Activated naive CD8-positive, alpha-beta T cell treated with anti-CD3 and anti-CD28 coated beads, Interleukin-2, amount 10 ng/mL, durations not matched to agents 7 days and 5 days (primary cell): ENCODE measurements around the gene SLC25A40. TPM values are rescaled to one million over a fixed set of nuclear protein-coding genes. Genes with fewer than 3 reads are reported as not detected.
A peak's percentile ranks its signal among the peaks of the same experiment; 100 is the strongest.
"Not testable (repeated sequence)": the region's sequence is repeated elsewhere in the genome, so short reads cannot be mapped to it uniquely, and the experiment has no call there.

Source experiments
- ATAC-seq: fragments of 150-1000 bp; cut with Tn5 transposase; one replicate; pipeline ENCODE4 v1.10.0; 2021; ENCODE audit warnings: low read depth, moderate library complexity
- POLR2A ChIA-PET: fragments of 350-600 bp; sonication (Branson Sonifier 250); formaldehyde crosslinking; loops from one replicate; lab custom pipeline; 2021; ENCODE audit warnings: antibody characterized with exemption; lab: Charles Lee
- DNase-seq: peaks from one replicate; pipeline ENCODE4 v3.0.0; 2021
- H3K27ac Mint-ChIP-seq: one replicate; pipeline ENCODE4 v1.8.0; 2022; ENCODE audit warnings: mild to moderate bottlenecking, mixed read lengths
- H3K27me3 Mint-ChIP-seq: one replicate; pipeline ENCODE4 v1.8.0; 2022; ENCODE audit warnings: mild to moderate bottlenecking, moderate library complexity, mixed read lengths
- H3K36me3 Mint-ChIP-seq: one replicate; pipeline ENCODE4 v1.8.0; 2021; ENCODE audit warnings: mild to moderate bottlenecking, mixed read lengths
- H3K4me1 Mint-ChIP-seq: one replicate; pipeline ENCODE4 v1.8.0; 2021; ENCODE audit warnings: mixed read lengths
- H3K4me3 Mint-ChIP-seq: one replicate; pipeline ENCODE4 v1.8.0; 2022; ENCODE audit warnings: mild to moderate bottlenecking, moderate library complexity, mixed read lengths
- H3K9me3 Mint-ChIP-seq: one replicate; pipeline ENCODE4 v1.8.0; 2021; ENCODE audit warnings: mixed read lengths
- total RNA-seq, 2 experiments: library from RNA; stranded (reverse); gene quantifications; one replicate each; pipeline ENCODE4 v1.2.3, GENCODE V29; 2021

SLC25A40 gene
- total RNA-seq, 2 experiments from 2014 or later = 47.6 to 51.6 TPM

DNA sequence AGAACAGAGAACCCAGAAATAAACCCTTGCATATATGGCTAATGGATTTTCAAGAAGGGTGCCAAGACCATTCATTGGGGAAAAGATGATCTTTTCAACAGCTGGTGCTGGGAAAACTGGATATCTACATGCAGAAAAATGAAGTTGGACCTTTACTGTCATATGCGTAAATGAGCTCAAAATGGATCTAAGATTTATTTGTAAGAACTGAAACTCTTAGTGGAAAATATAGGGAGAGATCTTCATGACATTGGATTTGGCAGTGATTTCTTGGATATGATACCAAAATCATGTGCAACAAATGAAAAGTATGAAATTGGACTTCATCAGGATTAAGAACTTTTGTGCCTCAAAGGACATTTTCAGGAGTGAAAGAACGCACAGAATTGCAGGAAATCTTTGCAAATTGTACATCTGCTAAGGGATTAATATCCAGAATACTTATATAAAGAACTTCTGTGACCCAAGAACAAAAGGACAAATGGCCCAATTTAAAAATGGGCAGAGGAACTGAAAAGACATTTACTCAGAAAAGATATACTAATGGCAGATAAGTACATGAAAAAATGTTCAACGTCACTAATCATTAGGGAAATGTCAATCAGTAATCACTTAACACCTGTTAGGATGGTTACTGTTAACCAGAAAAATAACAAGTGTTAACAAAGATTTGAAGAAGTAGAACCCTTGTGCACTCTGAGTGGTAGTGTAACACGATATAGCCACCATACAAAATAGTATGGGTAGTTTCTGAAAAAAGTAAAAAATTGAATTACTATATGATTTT lies 6.2 kb upstream of the SLC25A40 start:
- Mint-ChIP-seq H3K4me3 (no peak overlapping the region), H3K4me1 (peaks cover 29% of the 10 kb centered on the region), H3K27me3 (no peaks in the 10 kb centered on the region), H3K36me3 (peaks cover 25% of the 10 kb centered on the region), H3K27ac (no peak overlapping the region), H3K9me3 (no peaks in the 10 kb centered on the region)
- no peak for DNase-seq
- POLR2A ChIA-PET = no interaction called here
- no peak for ATAC-seq

DNA sequence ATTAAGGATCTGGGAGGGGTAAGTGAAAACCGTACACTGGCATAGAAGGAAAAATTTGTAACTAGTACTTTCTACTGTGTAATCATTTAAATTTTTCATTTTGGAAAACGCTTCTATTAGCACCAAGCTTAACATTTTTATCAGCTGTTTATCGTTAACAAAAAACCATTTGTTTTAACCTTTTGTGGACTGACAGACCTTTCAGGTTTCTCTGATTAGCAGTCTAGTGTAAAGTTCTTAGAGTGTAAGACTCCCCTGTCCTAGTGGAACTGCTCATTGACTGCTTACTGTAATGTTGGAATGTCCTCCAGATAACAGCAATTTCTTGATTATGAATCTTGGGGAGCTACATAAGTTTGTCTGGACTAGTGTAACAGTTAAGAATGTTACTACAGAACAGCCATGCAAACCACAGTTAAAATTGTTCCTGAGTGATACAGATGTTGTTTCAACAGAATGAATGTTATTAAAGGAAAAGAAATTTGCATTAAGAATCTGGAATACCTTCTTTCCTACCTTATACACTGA lies 2.1 kb upstream of the SLC25A40 start:
- peak overlapping the region; percentile 47 for H3K27ac Mint-ChIP-seq
- no peak for ATAC-seq
- peaks cover 24% of the 10 kb centered on the region for H3K36me3 Mint-ChIP-seq
- H3K4me3 Mint-ChIP-seq = peak overlapping the region; percentile 86
- H3K27me3 Mint-ChIP-seq = no peaks in the 10 kb centered on the region
- POLR2A ChIA-PET = no interaction called here
- no peak for DNase-seq
- H3K9me3 Mint-ChIP-seq = no peaks in the 10 kb centered on the region
- H3K4me1 Mint-ChIP-seq = peaks cover 40% of the 10 kb centered on the region

DNA sequence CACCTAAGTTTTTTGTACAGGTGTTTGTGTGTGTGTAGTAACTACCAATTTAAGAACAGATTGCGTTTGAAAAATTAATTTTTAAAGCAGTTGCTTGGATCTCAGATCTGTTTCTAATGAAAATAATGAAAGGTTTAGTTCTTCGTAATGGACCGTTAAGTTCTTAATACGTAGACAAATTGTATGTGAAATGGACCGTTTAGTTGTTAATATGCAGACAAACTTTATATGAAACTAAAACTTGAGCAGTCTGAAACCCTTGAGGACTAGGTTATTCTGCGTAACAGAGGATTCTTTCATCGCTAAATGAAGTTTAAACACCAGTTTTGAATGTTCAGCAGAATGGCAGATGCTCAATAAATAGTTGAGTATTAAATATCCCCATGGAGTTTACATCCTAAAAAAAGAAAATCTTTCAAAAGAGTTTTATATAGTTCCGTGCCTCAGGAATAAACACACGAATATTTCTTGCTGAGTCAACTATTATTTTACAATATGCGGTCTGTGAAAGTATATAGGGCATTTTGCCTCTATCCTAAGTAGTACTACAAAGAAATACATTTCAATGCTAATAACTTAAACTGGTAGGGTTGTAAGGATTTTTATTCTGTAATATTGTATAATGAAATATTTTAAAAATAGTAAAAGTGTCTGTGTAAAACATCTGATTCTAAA lies 1.3 kb upstream of the SLC25A40 start:
- H3K9me3 Mint-ChIP-seq = peaks cover 2% of the 10 kb centered on the region
- H3K4me1 Mint-ChIP-seq = peaks cover 41% of the 10 kb centered on the region
- H3K4me3 Mint-ChIP-seq = peak overlapping the region; percentile 86

DNA sequence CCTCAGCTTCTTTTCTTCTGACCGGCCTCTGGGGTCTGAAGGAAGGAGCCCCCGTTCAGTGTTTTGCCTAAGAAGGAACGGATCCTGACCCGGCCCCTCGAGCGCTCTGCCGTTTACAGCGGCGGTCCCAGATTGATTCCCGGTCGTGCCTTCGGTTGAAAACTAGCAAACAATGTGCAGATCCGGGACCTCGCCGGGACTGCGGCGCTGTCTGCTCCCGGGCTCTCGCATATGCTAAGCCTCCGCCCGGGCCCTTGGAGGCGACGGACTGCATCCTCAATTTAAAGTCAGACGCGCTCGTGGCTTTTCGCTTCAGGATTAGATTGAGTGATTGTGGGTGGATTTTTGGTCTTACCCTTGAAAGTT lies 692 bp upstream of the SLC25A40 start:
- ATAC-seq (peak; percentile 23), DNase-seq (peak; percentile 63)
- peaks cover 41% of the 10 kb centered on the region for H3K4me1 Mint-ChIP-seq
- peaks cover 7% of the 10 kb centered on the region for H3K9me3 Mint-ChIP-seq
- no peaks in the 10 kb centered on the region for H3K27me3 Mint-ChIP-seq
- H3K27ac Mint-ChIP-seq = peak overlapping the region; percentile 95
- peaks cover 31% of the 10 kb centered on the region for H3K36me3 Mint-ChIP-seq
- POLR2A ChIA-PET = interaction anchor here (1.0 to 2.2 kb wide), 4 partner anchors 57 to 659 kb away, joined by 3 to 12 read pairs (median 3); partner anchors contain the start of genes ABCB1 and ADAM22
- peak overlapping the region; percentile 86 for H3K4me3 Mint-ChIP-seq

More for the DNA sequence above, 1.3 kb upstream of the SLC25A40 start:
- Mint-ChIP-seq H3K27ac (peak overlapping the region; percentile 95), H3K36me3 (peaks cover 28% of the 10 kb centered on the region), H3K27me3 (no peaks in the 10 kb centered on the region)
- POLR2A ChIA-PET = interaction anchor here (2.2 kb wide), 1 partner anchor 56 kb away, joined by 12 read pairs; the partner anchor contains the start of gene ADAM22
- DNase-seq = no peak
- ATAC-seq = no peak

DNA sequence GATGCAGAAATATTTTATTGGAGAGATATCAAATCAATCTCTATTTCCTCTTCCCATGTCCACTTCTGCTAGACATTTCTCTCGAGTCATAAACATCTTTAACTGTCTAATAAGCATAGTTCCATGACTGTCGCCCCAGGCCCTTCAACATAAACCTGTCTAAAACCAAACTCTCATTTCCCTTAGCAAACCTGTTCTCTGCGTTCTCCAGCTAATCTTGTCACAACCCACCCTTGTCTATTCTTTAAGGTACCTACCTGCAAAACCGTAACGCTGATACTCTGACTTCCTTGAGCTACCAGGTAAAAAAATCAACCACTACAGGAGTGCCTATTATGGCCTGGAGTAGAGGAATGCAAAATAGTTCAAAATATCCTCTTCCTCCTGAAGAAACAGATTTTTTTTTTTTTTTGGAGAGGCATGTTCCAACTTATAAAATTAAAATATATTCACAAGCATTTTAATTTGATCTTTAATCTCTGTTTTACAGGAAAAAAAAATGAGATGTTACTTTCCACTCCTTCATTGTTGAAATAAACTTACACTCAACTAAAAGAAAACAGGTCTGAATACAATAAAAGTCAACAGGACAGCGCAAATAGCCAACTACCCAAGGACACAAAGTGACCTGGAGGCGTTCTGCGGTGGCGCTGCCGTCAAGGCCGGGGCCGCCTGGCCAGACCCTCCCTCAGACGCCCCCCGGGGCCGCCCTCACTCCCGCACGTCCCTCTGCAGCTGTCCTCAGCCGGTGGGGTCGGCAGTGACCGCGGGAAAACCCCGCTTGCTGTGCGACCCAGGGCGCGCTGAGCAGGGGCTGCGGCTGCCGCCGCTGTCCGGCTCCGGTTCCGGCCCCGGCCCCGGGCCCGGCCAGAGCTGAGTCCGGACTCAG lies 765 bp downstream of the SLC25A40 start:
- H3K27ac Mint-ChIP-seq = peak overlapping the region; percentile 95
- POLR2A ChIA-PET = interaction anchor here (1.0 to 2.2 kb wide), 4 partner anchors 36 to 343 kb away, joined by 3 to 12 read pairs (median 4); partner anchors contain the start of genes ABCB1 and ADAM22
- peaks cover 40% of the 10 kb centered on the region for H3K36me3 Mint-ChIP-seq
- H3K4me1 Mint-ChIP-seq = peaks cover 38% of the 10 kb centered on the region
- ATAC-seq (peak; percentile 1), DNase-seq (no peak)
- H3K4me3 Mint-ChIP-seq = peak overlapping the region; percentile 86
- no peaks in the 10 kb centered on the region for H3K27me3 Mint-ChIP-seq
- peaks cover 13% of the 10 kb centered on the region for H3K9me3 Mint-ChIP-seq

DNA sequence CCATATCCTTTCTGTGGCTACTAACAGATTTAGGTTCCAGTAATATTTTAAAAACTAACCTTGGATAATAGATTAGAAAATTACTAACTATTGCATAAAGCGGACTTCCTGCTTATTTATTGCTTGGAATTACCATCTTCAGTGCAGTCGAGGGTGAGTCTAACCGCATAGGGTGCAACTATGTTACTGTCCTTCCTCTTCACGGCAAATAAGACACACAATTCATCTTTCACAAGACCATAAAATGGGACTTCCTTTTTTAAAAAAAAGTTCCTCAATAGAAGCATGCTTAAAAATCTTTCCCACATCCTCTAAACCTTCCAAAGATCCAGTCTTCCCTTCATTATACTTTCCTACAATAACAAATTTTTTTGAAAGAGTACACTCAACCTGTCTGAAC lies 2.1 kb downstream of the SLC25A40 start:
- POLR2A ChIA-PET = no interaction called here
- ATAC-seq (no peak), DNase-seq (no peak)
- Mint-ChIP-seq H3K4me1 (peaks cover 30% of the 10 kb centered on the region), H3K36me3 (peaks cover 42% of the 10 kb centered on the region), H3K9me3 (peaks cover 14% of the 10 kb centered on the region), H3K4me3 (peak overlapping the region; percentile 86), H3K27ac (peak overlapping the region; percentile 40), H3K27me3 (no peaks in the 10 kb centered on the region)

DNA sequence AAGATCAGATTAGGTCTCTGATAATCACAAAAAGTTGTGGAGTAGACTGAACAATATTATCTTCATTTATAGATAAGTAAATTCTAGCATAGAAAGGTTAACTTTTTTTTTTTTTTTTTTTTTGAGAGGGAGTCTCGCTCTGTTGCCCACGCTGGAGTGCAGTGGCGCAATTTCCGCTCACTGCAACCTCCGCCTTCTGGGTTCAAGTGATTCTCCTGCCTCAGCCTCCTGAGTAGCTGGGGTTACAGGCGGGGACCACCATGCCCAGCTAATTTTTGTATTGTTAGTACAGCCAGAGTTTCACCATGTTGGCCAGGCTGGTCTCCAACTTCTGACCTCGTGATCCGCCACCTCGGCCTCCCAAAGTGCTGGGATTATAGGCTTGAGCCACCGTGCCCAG lies 2.8 kb downstream of the SLC25A40 start:
- H3K36me3 Mint-ChIP-seq = peaks cover 46% of the 10 kb centered on the region
- H3K27me3 Mint-ChIP-seq, DNase-seq, H3K27ac Mint-ChIP-seq, POLR2A ChIA-PET, ATAC-seq, H3K4me3 Mint-ChIP-seq: not testable (repeated sequence)
- H3K9me3 Mint-ChIP-seq = peaks cover 14% of the 10 kb centered on the region
- peaks cover 27% of the 10 kb centered on the region for H3K4me1 Mint-ChIP-seq

DNA sequence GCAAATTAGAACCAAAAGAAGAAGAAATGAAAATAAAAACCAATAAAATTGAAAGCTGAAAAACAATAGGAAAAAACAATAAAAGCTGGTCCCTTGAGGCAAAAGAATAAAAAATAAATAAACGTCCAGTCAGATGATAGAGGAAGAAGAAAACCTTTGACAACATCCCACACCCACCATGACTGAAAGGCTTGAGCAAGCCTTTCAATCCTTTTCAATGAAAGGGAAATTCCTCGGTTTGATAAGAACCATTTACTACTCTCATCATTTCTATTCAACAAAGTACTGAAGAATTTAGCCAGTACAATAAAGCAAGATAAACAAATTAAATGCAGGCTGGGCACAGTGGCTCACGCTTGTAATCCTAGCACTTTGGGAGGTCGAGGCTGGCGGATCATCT lies 3.8 kb downstream of the SLC25A40 start:
- POLR2A ChIA-PET = no interaction called here
- H3K27ac Mint-ChIP-seq = no peak overlapping the region
- peaks cover 16% of the 10 kb centered on the region for H3K9me3 Mint-ChIP-seq
- no peak overlapping the region for H3K4me3 Mint-ChIP-seq
- no peaks in the 10 kb centered on the region for H3K27me3 Mint-ChIP-seq
- DNase-seq (no peak), ATAC-seq (no peak)
- peaks cover 22% of the 10 kb centered on the region for H3K4me1 Mint-ChIP-seq
- H3K36me3 Mint-ChIP-seq = peaks cover 54% of the 10 kb centered on the region

DNA sequence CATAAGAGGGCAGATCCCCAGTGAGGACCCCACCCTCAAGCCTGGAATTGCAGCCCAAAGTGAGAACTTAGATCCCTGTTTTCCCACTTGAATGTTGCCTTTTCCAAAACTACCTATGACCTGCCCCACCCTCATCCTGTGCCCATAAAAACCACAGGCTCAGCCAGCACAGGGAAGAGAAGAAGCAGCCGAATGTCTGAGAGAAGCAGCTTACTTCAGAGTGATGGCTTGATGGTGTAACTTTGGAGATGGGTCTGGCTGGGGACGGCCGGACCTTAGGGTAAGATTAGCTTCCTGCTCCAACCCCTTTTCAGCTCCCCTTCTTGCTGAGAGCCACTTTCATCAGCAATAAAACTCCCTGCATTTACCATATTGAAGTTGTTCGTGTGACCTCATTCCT lies 5.7 kb downstream of the SLC25A40 start:
- ATAC-seq (no peak), DNase-seq (no peak)
- no peak overlapping the region for H3K27ac Mint-ChIP-seq
- H3K36me3 Mint-ChIP-seq = peaks cover 73% of the 10 kb centered on the region
- peaks cover 27% of the 10 kb centered on the region for H3K9me3 Mint-ChIP-seq
- POLR2A ChIA-PET = no interaction called here
- peaks cover 22% of the 10 kb centered on the region for H3K4me1 Mint-ChIP-seq
- H3K27me3 Mint-ChIP-seq = no peaks in the 10 kb centered on the region
- no peak overlapping the region for H3K4me3 Mint-ChIP-seq

DNA sequence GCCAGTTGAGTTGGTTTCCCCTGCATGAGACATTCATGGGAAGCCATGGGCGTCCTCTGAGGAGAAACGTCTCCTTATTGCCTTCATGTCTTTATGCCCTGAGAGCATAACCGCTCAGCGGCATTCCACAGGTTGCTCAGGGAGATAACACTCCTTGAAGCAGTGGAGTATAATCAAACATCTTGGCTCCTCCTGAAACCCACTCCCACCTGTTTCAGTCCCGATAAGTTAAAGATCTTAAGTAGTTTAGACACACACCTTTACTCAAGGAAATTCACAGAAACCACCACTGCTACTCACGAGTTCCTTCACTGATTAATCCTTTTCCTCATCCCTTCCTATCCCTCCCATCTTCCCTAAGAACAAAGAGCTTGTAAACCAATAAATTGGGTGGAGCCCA lies 9.6 kb downstream of the SLC25A40 start:
- DNase-seq, ATAC-seq, H3K4me3 Mint-ChIP-seq, H3K4me1 Mint-ChIP-seq, H3K27ac Mint-ChIP-seq, POLR2A ChIA-PET, H3K27me3 Mint-ChIP-seq: not testable (repeated sequence)
- H3K9me3 Mint-ChIP-seq = peaks cover 26% of the 10 kb centered on the region
- peaks cover 85% of the 10 kb centered on the region for H3K36me3 Mint-ChIP-seq

DNA sequence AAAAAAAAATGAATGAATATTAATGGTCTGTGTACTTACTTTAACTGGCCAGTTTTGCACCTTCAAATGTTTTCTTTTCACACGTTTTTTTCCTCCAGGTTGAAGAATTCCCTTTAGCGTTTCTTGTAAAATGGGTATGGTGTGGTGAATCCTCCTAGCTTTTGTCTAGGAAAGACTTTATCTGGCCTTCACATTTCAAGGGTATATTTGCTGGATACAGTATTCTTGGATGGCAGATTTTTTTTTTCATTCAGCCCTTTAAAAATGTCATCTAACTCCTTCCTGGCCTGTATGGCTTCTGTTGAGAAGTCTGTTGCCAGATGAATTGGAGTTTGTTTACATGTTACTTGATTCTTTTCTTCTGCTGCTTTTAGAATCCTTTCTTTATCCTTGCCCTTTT lies 10.1 kb downstream of the SLC25A40 start:
- H3K27me3 Mint-ChIP-seq = no peaks in the 10 kb centered on the region
- H3K27ac Mint-ChIP-seq = no peak overlapping the region
- ATAC-seq (no peak), DNase-seq (no peak)
- H3K9me3 Mint-ChIP-seq = peaks cover 24% of the 10 kb centered on the region
- peaks cover 80% of the 10 kb centered on the region for H3K36me3 Mint-ChIP-seq
- POLR2A ChIA-PET = no interaction called here
- peaks cover 6% of the 10 kb centered on the region for H3K4me1 Mint-ChIP-seq
- H3K4me3 Mint-ChIP-seq = no peak overlapping the region

DNA sequence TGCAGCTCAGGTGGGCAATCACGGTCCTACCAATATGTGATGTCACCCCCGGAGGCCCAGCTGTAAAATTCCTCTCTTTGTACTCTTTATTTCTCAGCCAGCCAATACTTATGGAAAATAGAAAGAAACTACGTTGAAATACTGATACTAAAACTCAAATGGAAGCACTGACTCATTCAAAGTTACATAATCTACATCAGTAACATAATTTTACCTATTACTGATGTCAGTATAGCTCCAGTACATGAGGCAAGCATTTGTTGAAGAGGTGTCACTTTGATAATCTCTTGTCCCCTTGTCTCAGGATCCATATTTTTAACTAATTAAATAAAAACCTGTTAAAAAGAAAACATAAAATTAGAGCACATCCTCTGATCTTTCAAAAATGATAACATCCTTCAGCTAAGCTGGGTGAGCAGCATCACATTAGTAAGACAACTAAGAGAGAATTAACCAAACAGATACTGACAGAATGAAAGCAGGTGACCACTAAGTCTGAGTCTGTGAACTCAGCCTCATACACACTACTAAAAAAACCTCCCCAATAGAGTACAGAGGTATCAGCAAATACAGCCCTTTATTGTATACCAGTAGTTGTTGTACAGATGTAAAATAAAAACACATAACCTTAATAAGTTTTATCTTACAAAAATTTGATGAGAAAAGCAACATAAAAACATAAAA lies 17.6 kb downstream of the SLC25A40 start:
- H3K36me3 Mint-ChIP-seq = peaks cover 46% of the 10 kb centered on the region
- no peak overlapping the region for H3K4me3 Mint-ChIP-seq
- DNase-seq (no peak), ATAC-seq (no peak)
- no peaks in the 10 kb centered on the region for H3K27me3 Mint-ChIP-seq
- no peak overlapping the region for H3K27ac Mint-ChIP-seq
- peaks cover 9% of the 10 kb centered on the region for H3K4me1 Mint-ChIP-seq
- H3K9me3 Mint-ChIP-seq = peaks cover 3% of the 10 kb centered on the region
- POLR2A ChIA-PET = no interaction called here
